ENCODE data around the gene NRDC.
"Not testable (repeated sequence)": the region's sequence is repeated elsewhere in the genome, so short reads cannot be mapped to it uniquely, and the experiment has no call there.

Gene NRDC

DNA sequence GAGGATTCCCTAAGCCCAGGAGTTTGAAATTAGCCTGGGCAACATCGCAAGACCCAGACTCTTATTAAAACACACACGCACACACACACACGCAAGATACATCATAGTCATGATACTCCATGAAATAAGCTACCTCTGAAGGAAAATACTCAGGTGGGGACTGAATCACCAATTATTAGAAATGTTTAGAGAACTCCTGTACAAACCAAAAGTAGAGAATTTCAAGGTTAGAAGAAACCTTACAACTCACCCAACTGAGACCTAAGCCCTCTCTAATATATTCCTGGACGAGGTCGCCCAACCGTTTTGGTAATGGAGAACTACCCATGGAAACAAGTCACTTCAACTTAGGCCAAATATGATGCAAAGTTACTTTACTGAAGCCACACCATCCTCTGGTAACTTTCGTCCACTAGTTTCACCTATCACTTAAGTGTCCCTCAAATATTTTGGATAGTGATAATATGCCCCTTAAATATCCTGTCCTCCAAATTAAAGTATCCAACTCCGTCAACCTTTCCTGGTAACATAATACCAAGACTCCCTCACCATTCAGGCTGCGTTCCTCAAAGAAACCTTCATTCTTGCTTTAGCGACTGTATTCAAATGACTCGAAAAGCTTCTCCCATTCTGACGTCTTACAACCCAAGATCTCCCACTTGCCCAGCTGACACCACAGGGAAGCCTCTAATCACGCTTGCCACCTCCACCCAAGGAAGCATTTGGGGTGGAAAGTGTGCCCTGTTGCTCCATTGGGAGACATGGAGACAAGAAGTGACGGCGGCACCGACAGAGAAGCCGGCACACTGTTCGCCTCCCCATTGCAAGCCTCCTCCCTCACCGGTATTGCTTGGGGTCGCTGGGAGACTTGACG is 856 bp downstream of the NRDC start:
- DNase-seq: no peak

DNA sequence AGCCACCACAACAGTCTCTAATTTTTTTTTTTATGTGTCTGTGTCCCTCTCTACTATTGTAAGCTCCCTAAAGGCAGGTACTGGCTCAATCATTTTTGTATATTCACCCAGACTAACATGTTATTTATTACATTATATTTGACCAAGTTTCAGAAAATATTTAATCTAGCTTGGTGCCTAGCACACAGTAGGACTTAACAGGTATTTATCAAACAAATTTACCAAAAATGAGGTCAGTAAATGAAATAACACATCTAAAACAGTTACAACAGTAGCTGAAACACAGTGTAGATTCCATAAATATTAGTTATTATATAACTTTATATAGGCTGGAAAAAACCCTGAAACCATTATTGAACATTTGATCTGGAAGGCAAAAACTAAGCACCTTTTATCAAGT is 2.7 kb downstream of the NRDC start:
- no peak for DNase-seq

DNA sequence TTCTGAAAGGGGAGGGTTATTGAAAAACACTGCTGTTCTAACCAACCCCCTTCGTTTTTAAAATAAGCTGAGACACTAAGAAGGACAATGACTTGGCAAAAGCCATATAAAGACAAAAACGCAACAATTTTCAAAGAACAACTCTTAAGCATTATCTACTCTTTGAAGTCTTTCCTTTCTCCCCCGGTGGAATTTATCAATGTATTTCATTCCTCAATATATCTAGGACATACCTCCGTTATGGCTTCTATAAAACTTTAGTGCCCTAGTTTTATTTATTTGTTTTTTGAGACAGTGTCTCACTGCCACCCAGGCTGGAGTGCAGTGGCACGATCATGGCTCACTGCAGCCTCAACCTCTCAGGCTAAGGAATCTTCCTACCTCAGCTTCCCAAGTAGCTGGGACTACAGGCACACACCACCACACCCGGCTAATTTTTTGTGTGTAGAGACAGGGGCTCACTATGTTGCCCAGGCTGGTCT is 3.2 kb downstream of the NRDC start:
- DNase-seq: no peak

DNA sequence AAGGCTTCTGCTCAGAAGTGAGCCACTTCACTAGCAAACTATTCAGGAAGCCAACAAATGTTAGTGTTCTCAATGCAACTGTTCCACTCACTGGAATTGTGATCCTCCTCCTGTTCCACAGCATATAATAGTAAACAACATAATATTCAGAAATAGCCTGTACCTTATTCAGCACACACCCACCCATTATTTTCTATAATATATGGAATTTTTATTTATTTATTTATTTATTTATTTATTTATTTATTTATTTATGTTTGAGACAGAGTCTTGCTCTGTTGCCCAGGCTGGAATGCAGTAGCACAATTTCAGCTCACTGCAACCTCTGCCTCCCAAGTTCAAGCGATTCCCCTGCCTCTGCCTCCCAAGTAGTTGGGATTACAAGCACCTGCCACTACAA is 5.3 kb downstream of the NRDC start:
- not testable (repeated sequence) for DNase-seq

DNA sequence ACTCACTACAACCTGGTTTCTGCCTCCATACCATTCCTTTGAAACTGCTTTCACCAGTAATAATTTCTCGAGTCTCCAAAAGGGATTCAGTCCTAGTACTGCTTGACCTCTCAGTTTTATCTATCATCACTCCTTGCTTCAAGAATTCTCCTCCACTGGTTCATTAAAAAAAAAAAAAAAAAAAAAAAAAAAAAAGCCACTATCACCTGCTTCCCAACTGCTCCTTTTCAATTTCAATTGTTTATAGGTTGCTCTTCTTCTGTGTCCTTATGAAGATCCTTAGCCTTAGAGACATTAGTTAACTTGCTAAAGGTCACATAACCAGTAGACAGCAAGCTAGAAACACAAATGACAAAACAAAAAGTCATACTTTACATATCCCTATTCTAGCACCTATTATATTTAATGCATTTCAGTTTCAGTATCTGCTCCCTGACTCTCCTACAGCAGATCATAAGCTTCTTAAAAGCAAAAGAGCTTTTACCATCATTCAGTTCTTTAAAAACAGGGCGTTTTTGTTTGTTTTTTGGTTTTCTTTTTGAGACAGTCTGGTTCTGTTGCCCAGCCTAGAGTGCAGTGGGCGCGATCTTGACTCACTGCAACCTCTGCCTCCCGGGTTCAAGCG is 7.1 kb downstream of the NRDC start:
- DNase-seq: no peak

DNA sequence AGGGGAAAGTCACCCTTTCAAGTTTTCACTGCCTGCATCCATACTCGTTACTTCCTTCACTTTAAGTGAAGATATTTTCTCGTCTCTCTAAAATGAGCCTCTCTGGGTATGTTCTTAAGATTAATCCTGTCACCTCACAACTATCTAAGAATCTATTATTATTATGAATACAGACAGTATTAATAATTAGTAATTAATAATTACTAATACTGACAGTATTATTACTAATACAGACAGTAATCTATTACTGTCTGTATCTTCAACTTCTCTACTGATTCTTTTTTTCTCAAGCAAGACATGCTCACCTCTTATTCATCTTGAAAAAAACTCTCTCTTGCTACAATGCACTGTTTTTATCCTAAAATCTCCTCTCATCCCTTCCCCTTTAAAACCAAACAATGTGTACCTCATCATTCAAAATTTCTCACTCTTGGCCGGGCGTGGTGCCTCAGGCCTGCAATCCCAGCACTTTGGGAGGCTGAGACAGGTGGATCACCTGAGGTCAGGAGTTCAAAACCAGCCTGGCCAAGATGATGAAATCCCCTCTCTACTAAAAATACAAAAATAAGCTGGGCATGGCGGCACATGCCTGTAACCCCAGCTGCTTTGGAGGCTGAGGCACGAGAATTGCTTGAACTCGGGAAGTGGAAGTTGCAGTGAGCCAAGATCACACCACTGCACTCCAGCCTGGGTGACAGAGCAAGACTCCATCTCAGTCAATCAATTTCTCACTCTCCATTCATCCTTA is 7.8 kb downstream of the NRDC start:
- no peak for DNase-seq

DNA sequence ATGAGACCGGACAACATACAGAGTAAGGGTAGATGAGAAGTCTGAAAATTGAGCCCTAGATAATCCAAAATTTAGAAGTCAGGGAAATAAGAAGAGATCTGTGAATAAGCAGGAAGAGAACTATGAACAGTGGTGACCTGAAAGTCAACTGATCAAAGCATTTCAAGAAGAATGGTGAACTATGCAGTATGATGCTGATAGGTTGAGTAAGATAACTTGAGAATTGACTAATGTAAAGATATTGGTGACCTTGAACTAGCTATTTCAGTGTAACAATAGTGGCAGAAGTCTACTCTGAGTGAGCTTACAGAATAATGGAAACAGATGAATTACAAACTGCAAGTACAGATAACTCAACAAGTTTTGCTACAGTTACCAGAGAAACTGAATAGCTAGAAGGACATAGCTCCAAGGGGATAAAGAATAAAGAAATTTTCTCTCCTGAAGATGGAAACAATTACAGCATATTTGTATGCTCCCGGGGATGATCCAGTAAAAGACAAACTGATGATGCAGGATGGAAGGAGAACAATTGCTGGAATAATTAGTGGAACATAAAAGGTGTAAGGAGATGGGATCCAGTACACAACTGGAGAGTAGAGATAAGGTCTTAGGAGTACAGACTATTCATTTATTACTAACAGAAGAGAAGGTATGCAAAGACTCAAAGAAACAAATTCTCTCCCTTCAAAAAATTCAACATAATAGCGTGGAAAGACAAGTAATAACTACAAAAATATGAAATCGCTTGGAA is 10.9 kb downstream of the NRDC start:
- no peak for DNase-seq

DNA sequence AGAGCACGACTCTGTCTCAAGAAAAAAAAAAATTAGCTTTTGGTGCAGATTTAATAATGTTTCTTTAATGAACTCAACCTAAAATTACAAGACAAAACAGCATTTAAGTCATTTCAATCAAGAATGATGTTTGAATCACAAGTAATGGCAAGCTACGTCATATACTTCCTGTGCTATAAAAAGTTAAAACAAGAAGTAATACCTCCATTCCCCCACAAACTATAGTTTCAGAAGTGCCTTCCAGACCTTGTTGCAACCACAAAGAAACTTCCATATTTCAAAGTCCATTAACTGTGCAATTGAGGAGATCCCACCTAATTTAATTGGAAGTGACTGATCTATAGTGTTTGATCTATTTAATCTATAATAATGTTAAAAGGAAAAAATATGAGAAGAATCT is 15.1 kb downstream of the NRDC start:
- no peak for DNase-seq

DNA sequence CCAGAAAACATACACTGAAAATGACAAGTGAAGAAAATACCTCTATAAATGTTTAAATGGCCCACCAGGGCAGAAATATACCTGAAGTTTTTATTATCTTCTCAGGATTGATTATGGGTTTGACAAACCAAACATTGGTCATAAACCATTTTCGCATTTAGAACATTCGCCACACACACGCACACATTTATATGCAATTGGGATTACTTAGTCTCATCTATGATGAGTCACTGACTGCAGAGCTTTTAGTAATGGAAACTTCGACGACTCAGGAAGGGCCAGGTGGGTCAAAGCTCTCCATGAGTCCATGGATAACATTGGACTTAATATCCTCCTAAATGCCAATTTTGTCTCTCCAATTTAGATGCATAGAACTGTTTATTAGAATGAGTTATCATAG is 16.9 kb downstream of the NRDC start:
- DNase-seq: no peak

DNA sequence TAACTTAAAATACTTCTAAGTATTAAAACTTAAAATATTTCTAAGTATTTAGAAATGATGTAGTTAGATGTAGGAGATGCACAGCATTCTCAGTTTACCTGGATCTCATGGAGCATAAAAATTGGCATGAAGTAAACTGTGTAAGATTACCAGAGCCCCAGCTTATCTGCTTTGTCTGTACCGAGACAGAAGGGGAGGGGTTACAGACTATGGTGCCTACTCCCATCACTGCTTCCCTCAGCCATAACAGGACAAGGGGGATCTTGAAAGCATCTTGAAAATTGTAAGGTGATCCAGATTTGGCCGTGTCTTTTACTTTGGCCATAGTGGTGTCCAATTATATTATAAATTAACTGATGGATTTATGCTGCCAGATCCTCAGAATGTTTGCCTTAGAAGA is 18.8 kb downstream of the NRDC start:
- DNase-seq: no peak

DNA sequence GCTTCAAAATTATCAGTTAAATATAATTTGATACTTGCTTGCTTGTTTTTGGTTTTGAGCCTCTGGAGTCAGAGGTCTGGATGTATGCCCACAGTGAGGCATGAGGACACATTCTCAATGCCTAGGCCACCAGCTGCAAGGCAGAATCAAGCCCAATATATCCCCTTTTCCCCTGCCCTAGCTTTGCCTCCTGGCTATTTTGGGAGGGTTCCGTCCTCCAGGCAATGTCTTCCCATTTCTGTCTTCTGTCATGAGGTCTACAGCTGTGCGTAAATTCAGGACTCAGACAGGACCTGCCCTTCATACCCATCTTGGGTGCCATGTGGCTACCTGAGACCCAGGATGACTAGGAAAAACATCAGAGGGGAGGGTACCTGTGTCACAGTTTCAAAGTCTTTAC is 19.2 kb downstream of the NRDC start:
- no peak for DNase-seq

DNA sequence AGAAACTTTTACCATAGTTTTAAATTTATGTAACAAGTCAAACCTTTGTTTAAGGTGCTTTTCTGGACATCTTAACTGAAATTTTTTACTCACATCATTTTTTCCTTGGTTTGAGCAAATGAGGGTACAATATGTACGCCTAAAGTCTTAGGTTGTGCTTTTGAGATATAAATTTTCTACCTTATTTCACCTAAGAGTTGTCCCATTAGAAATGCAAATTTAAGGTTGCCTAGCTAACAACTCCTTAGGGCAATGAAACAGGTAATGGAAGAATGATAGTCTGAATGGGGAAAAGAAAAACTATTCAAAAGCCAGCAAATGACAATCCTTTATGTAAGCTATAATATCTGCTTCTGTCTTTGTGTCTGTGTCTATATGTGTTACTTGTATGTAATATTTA is 19.6 kb downstream of the NRDC start:
- no peak for DNase-seq

DNA sequence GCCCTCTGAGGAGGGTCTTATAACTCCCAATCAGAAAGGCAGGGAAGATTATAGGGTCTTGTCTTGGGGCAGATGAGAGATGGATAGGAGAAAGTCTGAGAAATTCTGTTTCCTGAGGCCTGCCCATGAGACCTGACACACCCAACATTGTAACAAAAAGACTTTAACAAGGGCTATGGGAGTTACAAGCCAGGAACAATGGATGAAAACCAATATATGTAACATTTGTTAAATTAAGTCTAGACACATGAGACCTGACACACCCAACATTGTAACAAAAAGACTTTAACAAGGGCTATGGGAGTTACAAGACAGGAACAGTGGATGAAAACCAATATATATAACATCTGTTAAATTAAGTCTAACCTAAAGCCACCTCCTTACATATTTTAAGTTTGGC is 21.8 kb downstream of the NRDC start:
- DNase-seq: no peak

DNA sequence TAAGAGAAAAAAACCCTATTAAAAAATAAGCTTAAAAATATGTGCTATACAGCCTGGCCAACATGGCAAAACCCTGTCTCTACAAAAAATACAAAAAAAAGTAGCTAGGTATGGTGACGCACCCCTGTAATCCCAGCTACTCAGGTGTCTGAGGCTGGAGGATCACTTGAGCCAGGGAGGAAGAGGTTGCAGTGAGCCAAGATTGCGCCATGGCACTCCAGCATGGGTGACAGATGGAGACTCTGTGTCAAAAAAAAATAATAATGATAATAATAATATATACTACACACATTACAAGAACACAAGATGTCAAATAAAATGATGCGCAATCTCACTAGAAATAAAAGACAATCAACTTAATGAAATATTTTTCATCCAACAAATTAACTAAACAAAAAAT is 22.9 kb downstream of the NRDC start:
- no peak for DNase-seq

DNA sequence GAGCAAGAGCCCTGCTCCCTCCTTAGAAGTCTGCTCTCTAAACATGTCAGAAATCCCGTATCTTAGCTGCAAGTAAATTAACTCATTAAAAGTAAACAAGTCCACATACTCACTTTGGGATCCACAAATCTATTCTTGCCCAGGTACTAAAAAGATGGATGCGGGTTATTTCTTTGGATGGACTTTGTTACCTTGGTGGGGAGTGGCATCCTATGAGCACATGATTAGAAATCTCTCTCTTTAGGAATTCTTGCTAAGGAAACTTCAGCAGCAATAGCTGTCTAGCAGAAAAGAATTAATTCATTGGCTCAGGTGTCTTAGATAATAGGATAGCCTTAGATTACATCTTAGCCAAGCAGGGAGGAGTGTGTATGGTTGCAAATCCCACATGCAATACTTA is 25.2 kb downstream of the NRDC start:
- DNase-seq: no peak

DNA sequence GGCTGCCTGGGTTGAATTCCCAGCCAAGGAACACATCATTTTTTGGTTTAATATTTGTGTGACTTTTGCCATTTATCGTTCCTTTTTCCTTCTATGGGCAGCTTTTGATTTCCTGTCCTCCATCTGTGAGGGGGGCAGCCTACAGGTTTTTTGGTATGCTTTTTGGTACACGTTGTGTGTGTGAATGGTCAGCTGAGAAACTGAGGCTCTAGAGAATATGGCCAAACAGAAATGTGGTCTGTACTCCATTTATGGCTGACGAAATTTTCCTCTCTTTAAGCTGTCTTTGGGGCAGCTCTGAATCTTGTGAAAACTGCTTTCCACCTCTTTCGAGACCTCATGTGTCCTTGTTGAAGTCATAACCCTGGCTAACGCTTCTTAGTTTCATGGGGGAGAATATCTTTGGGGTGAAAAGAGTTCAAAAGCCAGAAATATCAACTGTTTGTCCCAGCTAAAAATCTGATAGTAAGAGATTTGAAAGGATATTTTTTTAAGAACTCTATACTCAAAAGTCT is 26.6 kb downstream of the NRDC start:
- DNase-seq: no peak

DNA sequence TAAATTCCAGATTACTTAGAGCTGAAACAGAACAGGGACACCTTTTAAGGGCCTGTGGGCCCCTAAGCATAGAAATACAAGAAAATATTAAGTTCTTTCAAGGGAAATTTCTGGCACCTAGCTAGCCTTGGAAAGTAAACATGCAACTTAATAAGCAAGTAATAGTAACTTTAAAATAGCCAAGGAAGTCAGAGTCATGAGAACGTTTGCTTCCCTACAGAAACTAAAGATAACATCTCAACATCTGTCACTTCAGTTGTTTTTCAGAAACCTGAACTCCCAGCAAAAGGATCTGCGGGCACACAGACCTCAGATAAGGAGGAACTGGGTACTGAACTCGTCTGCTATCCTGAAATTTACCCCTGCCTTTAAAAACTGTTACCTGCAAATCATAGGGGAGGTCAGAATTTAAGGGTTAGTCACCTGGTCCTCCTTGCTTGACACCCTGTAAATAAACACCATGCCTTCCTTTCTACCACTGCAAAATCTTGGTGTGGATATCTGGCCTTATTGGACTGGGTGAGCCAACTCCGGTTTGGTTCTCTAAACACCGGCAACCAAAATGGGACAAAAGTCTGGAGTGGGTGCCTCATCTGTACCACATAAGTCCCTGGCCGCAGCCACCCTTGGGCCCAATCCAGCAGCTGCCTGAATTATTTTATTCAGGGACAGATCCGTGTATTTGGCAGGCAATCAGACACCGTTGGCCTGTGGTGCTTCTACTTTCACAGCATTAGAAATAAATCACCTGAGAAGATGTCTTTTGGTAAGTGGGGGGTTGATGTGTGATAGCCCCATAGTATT is 27.9 kb downstream of the NRDC start:
- DNase-seq: no peak

DNA sequence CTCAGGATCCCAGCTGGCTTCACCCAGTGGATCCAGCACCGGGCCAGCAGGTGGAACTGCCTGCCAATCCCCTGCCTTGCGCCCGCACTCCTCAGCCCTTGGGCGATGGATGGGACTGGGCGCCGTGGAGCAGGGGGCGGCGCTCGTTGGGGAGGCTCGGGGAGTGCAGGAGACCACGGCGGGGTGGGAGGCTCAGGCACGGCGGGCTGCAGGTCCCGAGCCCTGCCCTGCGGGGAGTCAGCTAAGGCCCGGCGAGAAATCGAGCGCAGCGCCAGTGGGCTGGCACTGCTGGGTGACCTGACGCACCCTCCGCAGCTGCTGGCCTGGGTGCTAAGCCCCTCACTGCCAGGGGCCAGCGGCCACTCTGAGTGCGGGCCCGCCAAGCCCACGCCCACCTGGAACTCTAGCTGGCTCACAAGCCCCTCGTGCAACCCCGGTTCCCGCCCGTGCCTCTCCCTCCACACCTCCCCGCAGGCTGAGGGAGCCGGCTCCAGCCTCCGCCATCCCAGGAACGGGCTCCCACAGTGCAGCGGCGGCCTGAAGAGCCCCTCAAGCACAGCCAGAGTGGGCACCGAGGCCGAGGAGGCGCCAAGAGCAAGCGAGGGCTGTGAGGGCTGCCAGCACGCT is 31.1 kb downstream of the NRDC start:
- DNase-seq: no peak

DNA sequence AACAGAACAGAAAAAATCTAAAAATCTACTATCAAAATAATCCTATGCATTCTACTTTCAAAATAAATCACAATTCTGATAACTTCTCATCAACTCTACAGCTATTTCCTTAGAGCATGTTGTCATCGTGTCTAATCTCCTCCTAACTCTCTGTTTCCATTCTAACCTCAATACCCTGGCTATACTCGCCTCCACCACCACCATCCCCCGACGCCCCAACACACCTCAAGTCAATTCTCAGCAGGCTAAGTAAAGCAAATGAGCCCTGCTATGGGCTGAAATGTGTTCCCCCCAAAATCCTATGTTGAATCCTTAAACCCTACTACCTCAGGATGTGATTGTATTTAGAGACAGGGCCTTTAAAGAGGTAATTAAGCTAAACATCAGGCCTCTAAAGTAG is 34.6 kb downstream of the NRDC start:
- DNase-seq: no peak

DNA sequence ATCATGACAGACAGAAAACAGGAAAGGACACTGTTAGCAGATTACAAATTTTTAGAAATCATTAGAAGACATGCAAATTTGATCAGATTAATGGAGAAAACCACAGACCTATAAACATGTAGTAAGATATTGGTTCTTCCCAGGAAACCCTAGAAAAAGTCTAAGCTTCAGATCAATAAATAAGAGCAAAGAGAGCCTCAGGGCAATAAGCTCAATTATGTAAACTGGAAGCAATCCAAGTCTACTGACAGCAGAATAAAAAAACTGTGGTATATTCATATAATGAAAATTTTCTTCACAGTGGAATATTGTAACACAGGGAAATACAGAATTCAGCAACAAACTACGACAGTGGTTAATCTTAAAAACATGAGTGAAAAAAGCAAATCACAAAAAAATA is 36.3 kb downstream of the NRDC start:
- no peak for DNase-seq

DNA sequence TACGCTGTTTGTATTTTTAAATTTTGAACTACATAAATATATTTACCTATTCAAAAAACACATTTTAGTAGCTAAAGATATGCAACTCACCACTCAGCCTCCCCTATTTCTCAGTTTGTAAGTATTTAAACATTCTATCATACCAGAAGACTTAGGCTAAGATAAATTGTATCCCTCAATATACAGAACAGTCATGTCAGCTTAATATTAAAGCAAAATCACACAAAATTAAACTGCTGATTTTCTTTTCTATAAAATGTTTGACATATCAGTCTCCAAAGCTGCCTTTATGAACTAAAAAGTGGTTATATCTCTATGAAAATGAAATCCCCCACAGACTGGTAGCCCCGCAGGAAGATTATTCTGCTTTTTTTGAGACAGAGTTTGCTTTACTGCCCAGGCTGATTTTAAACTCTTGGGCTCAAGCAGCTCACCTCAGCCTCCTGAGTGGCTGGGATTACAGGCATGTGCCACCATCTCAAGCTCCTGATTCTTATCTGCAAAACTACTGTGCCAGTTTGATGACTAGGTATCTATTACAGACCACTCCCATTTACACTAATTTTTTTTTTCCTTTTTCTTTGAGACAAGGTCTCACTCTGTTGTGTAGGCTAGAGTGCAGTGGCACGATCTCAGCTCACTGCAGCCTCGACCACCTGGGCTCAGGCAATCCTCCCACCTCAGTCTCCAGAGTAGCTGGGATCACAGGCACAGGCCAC is 37.6 kb downstream of the NRDC start:
- DNase-seq: no peak

Measured in stimulated activated CD4-positive, alpha-beta T cell treated with anti-CD3 and anti-CD28 coated beads, Interleukin-4, amount 100 ng/mL, for 1 hour (primary cell).